ENCODE results near the gene IKZF1. TPM values are rescaled to one million over a fixed set of nuclear protein-coding genes. Genes with fewer than 3 reads are reported as not detected.

The IKZF1 gene
- total RNA-seq, 1 experiment from 2014 or later: 1.2 TPM

DNA sequence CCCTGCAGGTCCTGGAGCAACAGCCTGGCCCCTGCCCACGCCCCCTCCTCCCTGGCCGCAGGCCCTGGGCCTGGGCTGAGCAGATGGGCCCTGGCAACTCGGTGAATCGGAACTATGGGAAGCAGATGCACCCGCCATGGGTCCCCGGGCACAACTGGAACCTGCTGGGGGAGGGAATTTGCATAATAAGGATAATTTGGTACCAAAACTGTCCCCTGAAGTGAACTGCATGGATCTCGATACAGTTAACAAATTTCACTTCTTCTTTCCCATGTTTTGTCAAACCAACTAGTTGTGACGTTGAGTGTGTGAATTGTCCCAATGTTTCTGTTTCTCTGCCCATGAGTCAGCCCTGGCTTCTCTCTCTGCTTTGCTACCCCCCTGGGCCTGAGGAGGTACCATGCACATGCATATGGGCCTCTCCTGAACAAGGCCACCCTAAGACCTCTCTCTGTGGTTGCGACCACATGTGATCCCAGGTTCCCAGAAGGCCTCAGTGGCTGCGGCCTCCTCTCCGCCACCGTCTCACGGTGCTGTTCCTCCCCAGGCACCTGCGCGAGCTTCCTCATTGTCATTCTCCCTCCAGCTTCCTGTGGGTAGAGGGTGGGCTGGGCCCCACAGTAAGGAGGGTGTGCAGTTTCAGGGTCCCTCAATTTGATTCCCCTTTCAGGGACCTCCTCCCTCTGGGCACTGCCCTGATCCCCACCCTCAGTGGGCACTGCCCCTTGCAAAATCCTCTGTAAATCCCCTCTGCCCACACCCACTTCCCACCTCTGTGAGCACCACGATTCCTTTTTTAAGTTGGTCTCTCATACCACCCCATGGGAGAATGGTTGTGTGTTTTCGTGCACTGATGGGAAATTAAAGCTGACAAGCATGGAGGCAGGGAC, 105.6 kb downstream of the IKZF1 start:
- no peak for DNase-seq (ENCODE audit: low spot score)

DNA sequence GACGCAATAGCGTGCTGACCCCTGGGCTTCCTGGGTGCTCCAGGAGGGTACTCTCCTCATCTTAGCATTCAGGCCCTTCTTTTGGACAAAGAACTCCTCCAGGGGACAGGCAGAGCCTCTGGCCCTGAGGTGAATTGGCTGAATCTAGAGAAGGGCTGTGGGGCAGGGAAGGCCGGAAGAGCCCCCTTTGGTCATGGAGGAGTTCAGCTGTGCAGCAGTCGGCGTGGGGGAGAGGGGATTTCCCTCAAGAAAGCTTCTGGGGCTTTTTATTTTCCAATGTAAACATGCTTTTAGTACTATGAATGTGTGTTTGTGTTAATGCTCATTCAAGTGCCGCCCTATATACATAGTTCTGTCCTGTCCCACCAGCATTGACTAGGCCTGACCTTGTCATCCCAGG, 106.8 kb downstream of the IKZF1 start:
- no peak for DNase-seq (ENCODE audit: low spot score)

DNA sequence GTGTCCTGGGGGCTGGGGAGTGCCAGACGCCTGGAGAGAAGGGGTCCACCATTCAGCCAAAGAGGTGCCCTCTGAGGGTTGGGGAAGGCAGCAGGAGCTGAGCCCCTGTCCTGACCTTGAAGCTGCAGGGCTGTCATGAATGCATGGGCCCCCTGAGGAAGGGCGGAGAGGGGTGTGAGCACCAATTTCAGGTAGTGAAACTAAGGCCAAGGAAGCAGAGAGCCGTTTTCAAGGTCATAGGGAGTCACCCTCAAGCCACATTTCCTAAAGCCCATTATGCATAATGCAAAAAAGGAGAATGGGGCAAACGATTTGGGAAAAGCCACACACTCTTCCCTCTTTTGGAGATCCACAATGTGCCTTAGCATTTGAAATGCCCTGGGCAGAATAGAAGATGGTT, 108.5 kb downstream of the IKZF1 start:
- no peak for DNase-seq (ENCODE audit: low spot score)

GRCh38 chr7:50413561-50413960, 109.0 kb downstream of the IKZF1 start:
- no peak for DNase-seq (ENCODE audit: low spot score)

GRCh38 chr7:50415844-50416364, 111.4 kb downstream of the IKZF1 start:
- DNase-seq (ENCODE audit: low spot score): no peak

- DNase-seq (ENCODE audit: low spot score): no peak
Measured at GRCh38 chr7:50416527-50417182, 112.1 kb downstream of the IKZF1 start.

GRCh38 chr7:50418086-50418515, 113.6 kb downstream of the IKZF1 start:
- peak; percentile 94 for DNase-seq (ENCODE audit: low spot score)

DNA sequence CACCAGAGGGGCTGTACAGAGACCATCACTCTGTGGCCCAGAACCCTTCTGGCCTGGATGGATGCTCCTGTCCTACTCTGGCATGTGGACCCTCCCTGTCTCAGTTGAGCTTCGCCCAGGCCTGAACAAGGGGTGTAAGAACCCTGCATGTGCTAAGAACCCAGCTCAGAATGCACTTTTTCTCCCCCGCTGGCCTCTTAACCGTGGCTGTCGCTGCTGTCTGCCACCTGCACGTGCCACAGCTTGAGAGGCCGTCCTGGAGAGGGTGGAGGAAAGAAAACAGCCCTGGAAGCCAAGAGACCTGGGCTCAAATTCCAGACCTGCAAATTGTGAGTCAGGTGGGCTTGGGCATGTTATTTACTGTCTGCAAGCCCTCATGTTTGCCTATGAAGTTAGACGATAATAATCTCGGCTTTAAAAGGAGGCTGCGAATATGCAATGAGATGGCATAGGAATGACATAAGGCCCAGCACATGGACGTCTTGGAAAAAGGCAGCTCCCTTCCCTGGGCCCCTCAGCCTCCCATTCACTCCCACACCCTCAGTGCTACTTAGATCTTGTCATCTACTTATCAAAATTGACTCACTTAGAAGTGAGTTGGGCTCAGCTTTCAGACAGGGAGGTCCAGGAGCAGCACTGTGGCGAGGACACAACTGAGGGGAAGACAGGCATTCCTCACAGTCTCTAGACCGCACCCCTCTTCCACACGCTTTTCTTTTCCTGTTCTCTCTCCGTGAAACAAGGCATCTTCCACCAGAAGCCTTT, 114.2 kb downstream of the IKZF1 start:
- no peak for DNase-seq (ENCODE audit: low spot score)

DNA sequence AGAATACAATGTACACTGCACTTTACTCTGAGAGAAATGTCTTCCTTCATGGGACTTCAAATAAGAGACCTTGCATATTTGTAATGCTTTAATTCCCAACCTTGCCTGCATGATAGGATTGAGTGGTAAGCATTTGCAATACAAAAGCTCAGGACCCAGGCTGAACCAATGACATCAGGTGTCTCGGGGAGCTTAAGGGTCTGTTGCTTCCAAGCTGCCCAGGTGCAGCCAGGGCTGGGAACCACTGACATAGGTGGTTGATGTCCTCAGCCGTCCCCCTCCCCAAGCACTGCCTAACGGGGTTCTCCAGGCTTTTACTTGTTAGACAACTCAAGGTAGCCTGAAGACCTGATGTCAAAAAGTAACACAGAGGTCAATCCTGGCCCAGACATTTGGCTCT, 116.5 kb downstream of the IKZF1 start:
- DNase-seq (ENCODE audit: low spot score): no peak

- no peak for DNase-seq (ENCODE audit: low spot score)
Measured at GRCh38 chr7:50422858-50423257, 118.3 kb downstream of the IKZF1 start.

- no peak for DNase-seq (ENCODE audit: low spot score)
Measured at GRCh38 chr7:50423860-50424259, 119.3 kb downstream of the IKZF1 start.

DNA sequence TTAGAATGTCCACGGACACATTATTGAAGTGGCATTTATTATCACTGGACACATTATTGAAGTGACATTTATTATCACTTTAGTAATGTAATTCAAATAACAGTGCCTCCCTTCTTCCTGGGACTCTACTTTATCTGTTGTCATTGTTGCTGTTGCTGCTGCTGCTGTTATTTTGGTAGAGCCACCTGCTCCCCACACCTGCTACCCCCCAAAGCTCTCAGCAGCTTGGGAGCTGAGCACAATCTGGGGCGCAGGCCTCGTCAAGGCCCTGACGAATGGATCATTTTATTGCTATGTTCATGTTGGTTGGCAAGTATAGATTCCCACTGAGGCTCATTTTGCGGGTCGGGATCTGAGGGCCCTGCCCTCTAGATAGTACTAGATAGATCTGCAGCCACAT, 120.8 kb downstream of the IKZF1 start:
- DNase-seq (ENCODE audit: low spot score): no peak

DNA sequence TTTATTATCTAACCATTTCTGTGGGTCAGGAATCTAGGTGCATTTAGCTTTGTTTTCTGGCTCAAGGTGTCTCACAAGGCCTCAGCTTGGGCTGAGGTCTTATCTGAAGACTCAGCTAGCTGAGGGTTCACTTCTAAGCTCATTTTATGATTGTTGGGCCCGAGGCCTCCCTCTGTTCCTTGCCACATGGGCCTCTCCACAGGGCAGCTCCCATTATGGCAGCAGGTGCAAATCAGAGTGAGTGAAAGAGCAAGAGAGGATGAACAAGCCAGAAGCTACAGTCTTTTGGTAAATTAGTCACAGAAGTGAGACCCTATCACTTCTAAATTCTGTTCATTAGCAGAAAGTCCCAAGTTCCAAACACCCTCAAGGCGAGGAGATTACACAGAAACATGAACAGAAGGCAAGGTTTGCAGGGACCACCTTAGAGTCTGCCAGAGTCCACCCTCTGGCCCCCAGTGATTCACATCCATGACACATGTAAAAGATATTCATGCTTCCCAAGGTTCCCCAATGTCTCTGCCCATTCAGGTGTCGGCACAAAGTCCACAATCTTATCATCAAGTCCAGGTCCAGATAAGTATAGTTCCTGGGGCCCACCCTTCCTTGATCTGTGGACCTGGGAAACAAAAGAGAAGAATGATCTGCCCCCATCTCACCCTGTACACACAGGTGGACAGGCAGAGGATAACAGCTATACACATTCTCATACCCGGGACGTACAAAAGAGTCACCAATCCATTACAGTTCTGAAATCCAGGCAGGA, 121.9 kb downstream of the IKZF1 start:
- no peak for DNase-seq (ENCODE audit: low spot score)

DNA sequence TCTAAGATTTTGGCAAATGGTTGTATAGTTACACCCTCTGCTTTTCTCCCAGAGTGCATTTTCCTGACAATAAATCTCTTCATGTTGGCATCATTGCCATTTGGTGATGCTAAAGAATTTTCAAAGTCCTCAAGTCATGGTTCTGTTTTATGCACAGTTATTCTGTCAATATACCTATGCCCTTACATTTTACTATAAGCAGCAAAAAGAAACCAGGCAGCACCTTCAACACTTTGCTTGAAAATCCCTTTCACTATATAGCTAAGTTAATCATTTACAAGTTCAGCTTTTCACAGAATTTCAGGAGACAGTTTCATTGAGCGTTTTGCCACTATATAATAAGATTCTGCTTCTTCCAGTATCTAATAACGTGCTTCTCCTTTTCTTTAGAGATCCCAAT, 123.0 kb downstream of the IKZF1 start:
- DNase-seq (ENCODE audit: low spot score): no peak

GRCh38 chr7:50428911-50429310, 124.4 kb downstream of the IKZF1 start:
- DNase-seq (ENCODE audit: low spot score): no peak

DNA sequence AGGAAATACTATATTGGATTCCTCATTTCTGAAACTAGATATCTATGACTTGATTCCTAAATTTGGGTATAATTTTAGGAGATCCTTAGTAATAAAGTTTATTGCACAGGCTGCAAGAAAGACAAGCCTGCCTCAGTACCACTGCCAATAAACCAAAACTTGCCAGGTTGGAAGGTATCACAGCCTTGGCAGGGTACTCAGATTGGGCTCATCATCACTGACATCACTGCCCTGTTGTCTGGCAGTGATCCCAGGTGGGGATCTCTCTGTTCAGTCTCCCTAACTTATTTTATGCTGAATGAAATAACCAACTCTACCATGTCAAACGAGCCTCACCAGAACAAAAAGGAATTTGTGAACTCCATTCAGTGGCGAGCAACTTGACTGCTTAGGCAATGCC, 126.8 kb downstream of the IKZF1 start:
- DNase-seq (ENCODE audit: low spot score): no peak

- DNase-seq (ENCODE audit: low spot score): no peak
Measured at GRCh38 chr7:50431722-50432305, 127.3 kb downstream of the IKZF1 start.

- peak; percentile 84 for DNase-seq (ENCODE audit: low spot score)
Measured at GRCh38 chr7:50436133-50436806, 131.8 kb downstream of the IKZF1 start.

DNA sequence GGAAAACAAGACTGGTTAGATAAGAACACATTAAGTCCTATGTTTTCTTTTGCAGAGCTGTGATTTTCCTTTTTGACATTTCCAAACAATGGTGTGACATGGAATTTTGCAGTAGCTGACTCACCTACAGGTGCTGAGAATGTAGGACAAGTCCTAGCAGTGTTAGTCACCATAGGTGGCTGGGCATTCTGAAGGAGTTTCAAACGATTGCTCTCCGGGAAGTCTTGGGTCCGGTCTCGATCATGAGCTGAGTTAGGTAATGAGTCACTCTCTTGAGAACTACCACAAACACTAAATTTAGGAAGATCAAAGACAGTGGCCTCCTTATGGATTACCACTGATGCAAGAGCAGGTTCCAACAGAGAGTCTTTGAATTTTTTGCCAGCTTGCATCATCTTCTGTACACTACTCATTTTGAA, 142.0 kb downstream of the IKZF1 start:
- peak; percentile 87 for DNase-seq (ENCODE audit: low spot score)

- DNase-seq (ENCODE audit: low spot score): no peak
Measured at GRCh38 chr7:50448823-50449222, 144.3 kb downstream of the IKZF1 start.
